ENCODE results near the gene MAGI3.
"Not testable (repeated sequence)": the region's sequence is repeated elsewhere in the genome, so short reads cannot be mapped to it uniquely, and the experiment has no call there.

MAGI3 gene

GRCh38 chr1:113415310-113416070 lies 25.2 kb downstream of the MAGI3 start:
- TF ChIP-seq CTCF (IDR thresholded peaks at IDR 0.05): no peak
- Histone ChIP-seq H3K27ac (no peak overlapping the region), H3K4me3 (no peak overlapping the region)
- no peak for DNase-seq (ENCODE audit: low spot score)

- DNase-seq (ENCODE audit: low spot score); H3K4me3 ChIP-seq; H3K27ac ChIP-seq: not testable (repeated sequence)
Observed at GRCh38 chr1:113416071-113416470, 25.8 kb downstream of the MAGI3 start.

- TF ChIP-seq CTCF (IDR thresholded peaks at IDR 0.05): no peak
- Histone ChIP-seq H3K27ac (no peak overlapping the region), H3K4me3 (no peak overlapping the region)
- no peak for DNase-seq (ENCODE audit: low spot score)
Observed at GRCh38 chr1:113416496-113416895, 26.2 kb downstream of the MAGI3 start.

- no peak for DNase-seq (ENCODE audit: low spot score)
- Histone ChIP-seq H3K27ac (no peak overlapping the region), H3K4me3 (no peak overlapping the region)
- TF ChIP-seq CTCF (IDR thresholded peaks at IDR 0.05): no peak
Observed at GRCh38 chr1:113422315-113423068, 32.2 kb downstream of the MAGI3 start.

- DNase-seq (ENCODE audit: low spot score): no peak
- TF ChIP-seq CTCF (IDR thresholded peaks at IDR 0.05): no peak
- no peak overlapping the region for H3K27ac ChIP-seq
- H3K4me3 ChIP-seq: no peak overlapping the region
Observed at GRCh38 chr1:113423826-113424225, 33.5 kb downstream of the MAGI3 start.

- Histone ChIP-seq H3K4me3 (no peak overlapping the region), H3K27ac (no peak overlapping the region)
- TF ChIP-seq CTCF (IDR thresholded peaks at IDR 0.05): no peak
- no peak for DNase-seq (ENCODE audit: low spot score)
Observed at GRCh38 chr1:113429461-113430153, 39.3 kb downstream of the MAGI3 start.

- no peak for DNase-seq (ENCODE audit: low spot score)
- no peak overlapping the region for H3K27ac ChIP-seq
- no peak overlapping the region for H3K4me3 ChIP-seq
- TF ChIP-seq CTCF (IDR thresholded peaks at IDR 0.05): no peak
Observed at GRCh38 chr1:113433184-113433583, 42.9 kb downstream of the MAGI3 start.

Data from coronary artery (tissue), 2 donors.